H9 (cell line): Measurements from ENCODE around the gene DHFR2. TPM values are rescaled to one million over a fixed set of nuclear protein-coding genes. Genes with fewer than 3 reads are reported as not detected.

Experiments
- DNase-seq: peaks from one replicate; pipeline ENCODE4 v3.0.0-alpha.2; 2017
- H2AFZ ChIP-seq: one replicate; pipeline ENCODE4 v1.6.1; 2013; ENCODE audit warnings: mild to moderate bottlenecking, low read length, control low read depth, moderate library complexity
- H2AK5ac ChIP-seq: 2 replicates; pipeline ENCODE4 v1.6.1; 2013; ENCODE audit warnings: low read length, control low read depth, mixed read lengths; ENCODE audit not compliant: insufficient read length
- H2BK120ac ChIP-seq: one replicate; pipeline ENCODE4 v1.6.1; 2013; ENCODE audit warnings: low read depth, mild to moderate bottlenecking, low read length, control low read depth, inconsistent platforms; ENCODE audit not compliant: poor library complexity, severe bottlenecking
- H2BK12ac ChIP-seq: 2 replicates; pipeline ENCODE4 v1.6.1; 2013; ENCODE audit warnings: low read length, control low read depth, mixed read lengths, low read depth; ENCODE audit not compliant: insufficient read length
- H2BK15ac ChIP-seq: 2 replicates; pipeline ENCODE4 v1.6.1; 2013; ENCODE audit warnings: low read depth, low read length, control low read depth
- H2BK20ac ChIP-seq: one replicate; pipeline ENCODE4 v1.6.1; 2013; ENCODE audit warnings: low read depth, mild to moderate bottlenecking, low read length, control low read depth, inconsistent platforms; ENCODE audit not compliant: poor library complexity, severe bottlenecking
- H2BK5ac ChIP-seq: 2 replicates; pipeline ENCODE4 v1.6.1; 2013; ENCODE audit warnings: low read length, control low read depth, mixed read lengths; ENCODE audit not compliant: insufficient read length
- H3K14ac ChIP-seq: 2 replicates; pipeline ENCODE4 v1.6.1; 2013; ENCODE audit warnings: low read length, control low read depth; ENCODE audit not compliant: insufficient read depth
- H3K18ac ChIP-seq: 2 replicates; pipeline ENCODE4 v1.6.1; 2013; ENCODE audit warnings: low read depth, mild to moderate bottlenecking, mixed read lengths, low read length, control low read depth; ENCODE audit not compliant: insufficient read length
- H3K23ac ChIP-seq: 2 replicates; pipeline ENCODE4 v1.6.1; 2013; ENCODE audit warnings: low read length, control low read depth, mixed read lengths, low read depth; ENCODE audit not compliant: insufficient read length
- H3K23me2 ChIP-seq: 2 replicates; pipeline ENCODE4 v1.6.1; 2013; ENCODE audit warnings: low read depth, mild to moderate bottlenecking, mixed read lengths, low read length, control low read depth; ENCODE audit not compliant: insufficient read length, poor library complexity, severe bottlenecking
- H3K27ac ChIP-seq: 2 replicates; pipeline ENCODE4 v1.5.1; 2013; ENCODE audit warnings: low read length, control low read depth, mixed read lengths, low read depth; ENCODE audit not compliant: insufficient read length
- H3K27me3 ChIP-seq: 2 replicates; pipeline ENCODE4 v1.6.1; 2013; ENCODE audit warnings: low read length, control low read depth, inconsistent platforms; ENCODE audit not compliant: insufficient read depth
- H3K4ac ChIP-seq: 2 replicates; pipeline ENCODE4 v1.6.1; 2013; ENCODE audit warnings: low read depth, mild to moderate bottlenecking, control low read depth, inconsistent platforms, low read length, moderate library complexity
- H3K4me1 ChIP-seq: 2 replicates; pipeline ENCODE4 v1.6.1; 2013; ENCODE audit warnings: low read length, control low read depth, inconsistent platforms; ENCODE audit not compliant: insufficient read depth
- H3K4me2 ChIP-seq: 2 replicates; pipeline ENCODE4 v1.6.1; 2013; ENCODE audit warnings: low read length, control low read depth, mixed read lengths; ENCODE audit not compliant: insufficient read length, insufficient read depth
- H3K56ac ChIP-seq: 2 replicates; pipeline ENCODE4 v1.6.1; 2013; ENCODE audit warnings: low read depth, mild to moderate bottlenecking, mixed read lengths, low read length, control low read depth; ENCODE audit not compliant: insufficient read length
- H3K79me1 ChIP-seq: 2 replicates; pipeline ENCODE4 v1.6.1; 2013; ENCODE audit warnings: low read depth, mild to moderate bottlenecking, moderate library complexity, low read length, control low read depth, inconsistent platforms; ENCODE audit not compliant: insufficient read depth, poor library complexity, severe bottlenecking
- H3K79me2 ChIP-seq: 2 replicates; pipeline ENCODE4 v1.6.1; 2013; ENCODE audit warnings: low read length, control low read depth, inconsistent platforms; ENCODE audit not compliant: insufficient read depth
- H3K9ac ChIP-seq: 2 replicates; pipeline ENCODE4 v1.6.1; 2013; ENCODE audit warnings: low read length, control low read depth, mixed read lengths; ENCODE audit not compliant: insufficient read length; ENCODE audit errors: extremely low read depth
- H3K9me3 ChIP-seq: one replicate; pipeline ENCODE4 v1.6.1; 2013; ENCODE audit warnings: low read depth, low read length, inconsistent platforms; ENCODE audit not compliant: control insufficient read depth
- H3T11ph ChIP-seq: one replicate; pipeline ENCODE4 v1.6.1; 2013; ENCODE audit warnings: mild to moderate bottlenecking, low read length, control low read depth, inconsistent platforms
- H4K20me1 ChIP-seq: one replicate; pipeline ENCODE4 v1.6.1; 2013; ENCODE audit not compliant: control insufficient read depth, insufficient read length, insufficient read depth
- H4K5ac ChIP-seq: 2 replicates; pipeline ENCODE4 v1.6.1; 2013; ENCODE audit warnings: low read depth, mild to moderate bottlenecking, mixed read lengths, low read length, control low read depth; ENCODE audit not compliant: insufficient read length
- H4K8ac ChIP-seq: replicated peaks from 2 replicates; pipeline ENCODE4 v1.6.1; 2013; ENCODE audit warnings: low read length, control low read depth, mixed read lengths, low read depth; ENCODE audit not compliant: insufficient read length
- H4K91ac ChIP-seq: 2 replicates; pipeline ENCODE4 v1.6.1; 2013; ENCODE audit warnings: low read depth, mild to moderate bottlenecking, moderate library complexity, mixed read lengths, low read length, control low read depth; ENCODE audit not compliant: insufficient read length
- H3K27ac Mint-ChIP-seq, 3 experiments: 2 replicates in 2 of 3; 3 replicates in 1 of 3; pipeline ENCODE4 v1.8.0; 2020 to 2021; ENCODE audit warnings: mixed read lengths in 3 of 3, mild to moderate bottlenecking in 1 of 3, moderate library complexity in 1 of 3
- H3K27me3 Mint-ChIP-seq: 2 replicates; pipeline ENCODE4 v1.8.0; 2021; ENCODE audit warnings: low read depth, mild to moderate bottlenecking, moderate library complexity, mixed read lengths
- H3K36me3 Mint-ChIP-seq, 3 experiments: 2 replicates in 2 of 3; 3 replicates in 1 of 3; pipeline ENCODE4 v1.8.0; 2020 to 2021; ENCODE audit warnings: low read depth in 3 of 3, mixed read lengths in 3 of 3; ENCODE audit not compliant: insufficient read depth in 1 of 3
- H3K4me1 Mint-ChIP-seq, 2 experiments: 2 replicates each; pipeline ENCODE4 v1.8.0; 2020; ENCODE audit warnings: mixed read lengths in 2 of 2
- H3K4me3 Mint-ChIP-seq, 2 experiments: 2 replicates in 1 of 2; 3 replicates in 1 of 2; pipeline ENCODE4 v1.8.0; 2020 to 2021; ENCODE audit warnings: mild to moderate bottlenecking in 2 of 2, mixed read lengths in 2 of 2, moderate library complexity in 1 of 2
- H3K9me3 Mint-ChIP-seq, 2 experiments: 2 replicates in 1 of 2; 3 replicates in 1 of 2; pipeline ENCODE4 v1.8.0; 2020; ENCODE audit warnings: mild to moderate bottlenecking in 2 of 2, mixed read lengths in 2 of 2, moderate library complexity in 1 of 2
- CTCF ChIP-seq: fragments of 200-600 bp; sonication (generic); conservative IDR thresholded peaks from 3 replicates; pipeline ENCODE4 v1.8.0; 2021; ENCODE audit warnings: antibody characterized with exemption, mild to moderate bottlenecking
- WGBS: extraction: QIAGEN DNeasy Blood & Tissue Kit; methylation state at CpG from one replicate; pipeline ENCODE4 v1.1.7; 2013; ENCODE audit warnings: missing lambda C conversion rate, low lambda C conversion rate, mixed read lengths; ENCODE audit not compliant: insufficient read length; ENCODE audit errors: extremely low coverage; 5-methylcytosine and 5-hydroxymethylcytosine counted together
- total RNA-seq: library from RNA; stranded (reverse); gene quantifications from 2 replicates; pipeline ENCODE4 v1.2.1, GENCODE V29; 2021

DHFR2 gene
- total RNA-seq, 1 experiment from 2014 or later = 1.6 TPM

GRCh38 chr3:94020293-94020692 is 42.4 kb downstream of the DHFR2 start:
- H3K4me2 ChIP-seq = no peak overlapping the region
- no peaks in the 10 kb centered on the region for H3K27me3 ChIP-seq
- Mint-ChIP-seq H3K27me3 (no peaks in the 10 kb centered on the region), H3K36me3 (no peaks in the 10 kb centered on the region), H3K4me3 (no peak overlapping the region), H3K9me3 (no peaks in the 10 kb centered on the region; a peak in 1 of 5 replicates), H3K4me1 (no peaks in the 10 kb centered on the region), H3K27ac (no peak overlapping the region)
- no peak overlapping the region for H3K14ac ChIP-seq
- H2BK12ac ChIP-seq = no peak overlapping the region
- WGBS = no CpG with 5 or more reads among the region's 3 CpGs
- H3K9ac ChIP-seq = no peak overlapping the region
- H3K56ac ChIP-seq = no peak overlapping the region
- no peak overlapping the region for H2AK5ac ChIP-seq
- H4K20me1 ChIP-seq = no peaks in the 10 kb centered on the region
- H3K9me3 ChIP-seq = no peaks in the 10 kb centered on the region
- no peak overlapping the region for H2BK5ac ChIP-seq
- H3T11ph ChIP-seq = no peak overlapping the region
- H2AFZ ChIP-seq = no peak overlapping the region
- H4K5ac ChIP-seq = no peak overlapping the region
- H2BK120ac ChIP-seq = no peak overlapping the region
- no peak overlapping the region for H3K27ac ChIP-seq
- no peak overlapping the region for H3K23ac ChIP-seq
- no peaks in the 10 kb centered on the region for H3K4me1 ChIP-seq
- no peak overlapping the region for H4K8ac ChIP-seq
- no peaks in the 10 kb centered on the region for H3K79me1 ChIP-seq
- no peak overlapping the region for H3K4ac ChIP-seq
- no peaks in the 10 kb centered on the region for H3K79me2 ChIP-seq
- no peak for TF ChIP-seq CTCF
- H3K23me2 ChIP-seq = no peaks in the 10 kb centered on the region
- no peak overlapping the region for H3K18ac ChIP-seq
- H2BK15ac ChIP-seq = no peak overlapping the region
- no peak for DNase-seq
- no peak overlapping the region for H4K91ac ChIP-seq
- H2BK20ac ChIP-seq = no peak overlapping the region
